Esophagus (tissue), 2 donors: Measurements from ENCODE around the gene CCL4. TPM values are rescaled to one million over a fixed set of nuclear protein-coding genes. Genes with fewer than 3 reads are reported as not detected.

ENCODE experiments used
- H3K27ac ChIP-seq, 2 donors: one replicate each; pipeline ENCODE4 v1.5.1; 2013; ENCODE audit warnings: low read depth in 2 of 2, mild to moderate bottlenecking in 2 of 2, inconsistent platforms in 1 of 2, low read length in 1 of 2, moderate library complexity in 1 of 2
- H3K27me3 ChIP-seq, 2 donors: one replicate each; pipeline ENCODE4 v1.6.1; 2013; ENCODE audit warnings: low read length in 2 of 2, control low read depth in 1 of 2, mild to moderate bottlenecking in 1 of 2; ENCODE audit not compliant: insufficient read depth in 2 of 2, control insufficient read depth in 1 of 2
- H3K36me3 ChIP-seq, 2 donors: one replicate each; pipeline ENCODE4 v1.6.1; 2013; ENCODE audit warnings: low read length in 1 of 2; ENCODE audit not compliant: control insufficient read depth in 2 of 2, insufficient read depth in 2 of 2
- H3K4me1 ChIP-seq, 2 donors: one replicate each; pipeline ENCODE4 v1.6.1; 2013; ENCODE audit warnings: low read length in 1 of 2; ENCODE audit not compliant: control insufficient read depth in 2 of 2, insufficient read depth in 2 of 2
- H3K4me3 ChIP-seq, 2 donors: one replicate each; pipeline ENCODE4 v1.5.1; 2013; ENCODE audit warnings: low read length in 2 of 2, mild to moderate bottlenecking in 2 of 2, low read depth in 1 of 2, moderate library complexity in 1 of 2
- H3K9me3 ChIP-seq, 2 donors: one replicate each; pipeline ENCODE4 v1.6.1; 2013; ENCODE audit warnings: mild to moderate bottlenecking in 2 of 2, low read depth in 1 of 2, low read length in 1 of 2, moderate library complexity in 1 of 2; ENCODE audit not compliant: control insufficient read depth in 2 of 2, insufficient read depth in 1 of 2
- WGBS, 2 donors: extraction: QIAGEN DNeasy Blood & Tissue Kit; methylation state at CpG; one replicate each; pipeline ENCODE4 v1.1.7; 2013; 5-methylcytosine and 5-hydroxymethylcytosine counted together
- polyA plus RNA-seq, 2 donors: library from polyadenylated mRNA; stranded (reverse); fragments of 200-250 nt; gene quantifications; one replicate each; pipeline ENCODE4 v1.2.3, GENCODE V29; 2013
- donor health status: healthy with polysubstance abuse.
- donor health status: Bipolar disorder and iron deficiency.

Gene CCL4
- polyA plus RNA-seq, 2 donors: 1.8 TPM

DNA sequence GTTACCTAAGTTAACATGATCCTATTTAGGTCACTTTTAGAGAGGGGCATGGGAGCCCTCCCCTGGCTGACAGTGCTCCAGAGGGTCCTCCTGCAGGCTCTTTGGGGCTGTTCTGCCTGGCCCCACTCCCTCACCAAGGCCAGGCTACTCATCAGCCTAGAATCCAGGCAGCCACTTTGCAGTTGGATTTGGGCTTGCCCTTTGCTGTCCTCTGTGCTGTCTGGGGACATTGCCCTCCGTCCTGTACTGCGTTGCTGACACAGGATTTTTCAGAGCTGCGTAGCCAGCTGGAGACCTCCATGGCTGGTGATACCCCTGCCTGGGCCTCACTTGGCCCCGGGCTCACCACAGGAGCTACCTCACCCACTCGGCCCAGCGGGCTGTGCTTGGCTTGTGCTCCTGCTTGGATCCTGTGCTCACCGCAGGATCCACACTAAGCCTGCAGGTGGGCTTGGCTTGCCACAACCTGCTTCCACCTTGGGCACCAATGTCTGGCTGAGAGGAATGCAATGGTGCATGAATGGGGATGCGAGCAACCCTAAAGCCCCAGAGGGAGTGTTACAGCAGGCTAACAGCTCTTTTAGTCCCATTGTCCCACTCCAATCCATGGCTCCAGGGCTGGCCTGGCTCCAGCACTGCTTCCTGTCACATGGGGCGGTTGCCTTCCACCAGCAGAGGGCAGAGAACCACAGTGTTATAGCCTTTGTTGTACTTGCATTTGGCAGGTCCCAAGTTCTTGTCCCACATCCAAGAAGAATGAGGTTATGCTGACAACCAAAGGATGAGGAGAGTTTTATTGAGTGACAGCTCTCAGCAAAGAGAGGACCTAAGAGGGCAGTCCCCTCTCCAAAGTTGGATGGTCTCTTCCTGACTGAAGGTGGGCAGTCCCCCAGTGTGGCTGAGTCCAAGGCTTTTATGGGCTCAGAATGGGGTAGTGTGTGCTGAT is 21.5 kb downstream of the CCL4 start:
- peaks cover 6 to 9% of the 10 kb centered on the region in 2 donors for H3K9me3 ChIP-seq
- H3K27ac ChIP-seq: no peak overlapping the region
- WGBS, 2 donors: 78 to 82% methylated on average over 9 of the region's 9 CpGs
- no peaks in the 10 kb centered on the region for H3K27me3 ChIP-seq
- no peaks in the 10 kb centered on the region for H3K36me3 ChIP-seq
- H3K4me3 ChIP-seq: no peak overlapping the region
- H3K4me1 ChIP-seq: no peaks in the 10 kb centered on the region

- no peaks in the 10 kb centered on the region for H3K4me1 ChIP-seq
- H3K4me3 ChIP-seq: no peak overlapping the region
- H3K27ac ChIP-seq: no peak overlapping the region
- WGBS, 2 donors: 79% methylated on average over 7 of the region's 7 CpGs
- H3K9me3 ChIP-seq: peaks cover 6 to 9% of the 10 kb centered on the region in 2 donors
- no peaks in the 10 kb centered on the region for H3K27me3 ChIP-seq
- H3K36me3 ChIP-seq: no peaks in the 10 kb centered on the region
These were observed 23.7 kb downstream of the CCL4 start for GRCh38 chr17:36127199-36127893.

DNA sequence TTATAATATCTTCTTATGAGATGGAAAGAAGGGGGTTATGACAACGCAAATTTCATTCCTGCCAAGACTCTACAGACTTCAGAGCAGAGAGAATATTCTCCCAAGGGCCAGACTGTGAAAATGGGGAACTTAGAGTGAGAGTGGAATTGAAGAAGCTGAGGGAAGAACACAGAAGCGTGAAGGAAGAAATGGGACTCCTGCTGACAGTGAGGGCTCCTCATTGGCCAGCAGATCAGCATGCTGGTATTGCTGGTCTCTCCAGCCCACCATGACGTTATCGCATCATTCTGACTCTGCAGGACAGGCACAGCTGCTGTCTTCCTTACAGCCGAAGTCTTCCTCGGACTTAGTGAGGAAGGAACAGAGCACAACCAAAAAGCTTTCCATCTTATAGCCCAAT is 24.3 kb downstream of the CCL4 start:
- H3K9me3 ChIP-seq: peaks cover 6 to 9% of the 10 kb centered on the region in 2 donors
- 81 to 83% methylated on average over 6 of the region's 6 CpGs for WGBS, 2 donors
- no peaks in the 10 kb centered on the region for H3K4me1 ChIP-seq
- H3K27me3 ChIP-seq: no peaks in the 10 kb centered on the region
- H3K36me3 ChIP-seq: no peaks in the 10 kb centered on the region
- H3K4me3 ChIP-seq: no peak overlapping the region
- H3K27ac ChIP-seq: no peak overlapping the region

- H3K4me3 ChIP-seq: no peak overlapping the region
- WGBS, 2 donors: 73 to 77% methylated on average over 4 of the region's 4 CpGs
- no peaks in the 10 kb centered on the region for H3K36me3 ChIP-seq
- H3K9me3 ChIP-seq: peaks cover 6 to 9% of the 10 kb centered on the region in 2 donors
- no peaks in the 10 kb centered on the region for H3K27me3 ChIP-seq
- no peaks in the 10 kb centered on the region for H3K4me1 ChIP-seq
- H3K27ac ChIP-seq: no peak overlapping the region
These were observed 24.9 kb downstream of the CCL4 start for GRCh38 chr17:36128411-36128978.

- Histone ChIP-seq H3K4me1 (no peaks in the 10 kb centered on the region), H3K4me3 (no peak overlapping the region), H3K27me3 (no peaks in the 10 kb centered on the region), H3K27ac (no peak overlapping the region), H3K9me3 (peaks cover 6 to 9% of the 10 kb centered on the region in 2 donors), H3K36me3 (no peaks in the 10 kb centered on the region)
- WGBS, 2 donors: 59 to 65% methylated on average over 1 of the region's 1 CpG
These were observed 26.0 kb downstream of the CCL4 start for GRCh38 chr17:36129616-36130015.

DNA sequence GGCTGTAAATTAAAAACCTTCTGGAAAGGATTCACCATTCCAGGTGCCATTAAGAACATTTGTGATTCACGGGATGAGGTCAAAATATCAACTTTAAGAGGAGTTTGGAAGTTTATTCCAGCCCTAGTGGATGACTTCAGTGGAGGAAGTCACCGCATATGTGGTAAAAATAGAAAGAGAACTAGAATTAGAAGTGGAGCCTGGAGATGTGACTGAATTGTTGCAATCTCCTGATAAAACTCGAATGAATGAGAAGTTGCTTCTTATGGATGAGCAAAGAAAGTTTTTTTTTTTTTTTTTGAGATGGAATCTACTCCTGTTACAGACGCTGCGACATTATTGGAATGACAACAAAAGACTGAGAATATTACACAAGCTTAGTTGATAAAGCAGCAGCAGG is 26.7 kb downstream of the CCL4 start:
- Histone ChIP-seq H3K27me3 (no peaks in the 10 kb centered on the region), H3K9me3 (peaks cover 3% of the 10 kb centered on the region in 2 donors), H3K36me3 (no peaks in the 10 kb centered on the region), H3K4me3 (no peak overlapping the region), H3K4me1 (no peaks in the 10 kb centered on the region), H3K27ac (no peak overlapping the region)
- 59 to 75% methylated on average over 5 of the region's 5 CpGs for WGBS, 2 donors

- WGBS, 2 donors: 47 to 48% methylated on average over 2 of the region's 2 CpGs
- H3K27me3 ChIP-seq: no peaks in the 10 kb centered on the region
- H3K27ac ChIP-seq: no peak overlapping the region
- no peak overlapping the region for H3K4me3 ChIP-seq
- H3K36me3 ChIP-seq: no peaks in the 10 kb centered on the region
- no peaks in the 10 kb centered on the region for H3K4me1 ChIP-seq
- H3K9me3 ChIP-seq: no peaks in the 10 kb centered on the region
These were observed 27.8 kb downstream of the CCL4 start for GRCh38 chr17:36131421-36131820.

DNA sequence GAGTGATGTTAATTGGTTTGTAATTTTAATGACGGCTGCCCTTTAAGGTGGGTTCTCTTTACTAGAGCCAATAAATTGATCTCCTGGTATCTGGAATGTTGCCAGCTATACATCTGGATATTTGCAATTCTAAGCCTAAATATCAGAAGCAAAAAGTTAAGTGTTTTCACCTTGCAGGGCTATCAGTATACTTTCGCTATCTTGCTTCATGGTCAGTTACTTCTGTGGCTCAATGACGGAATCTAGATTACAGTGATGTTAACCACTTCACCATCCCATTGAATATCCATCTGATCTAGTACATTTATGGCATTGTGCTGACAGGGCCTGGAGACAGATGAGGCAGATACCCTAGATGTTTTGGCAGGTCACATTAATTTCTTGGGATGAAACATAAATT is 28.3 kb downstream of the CCL4 start:
- Histone ChIP-seq H3K4me1 (no peaks in the 10 kb centered on the region), H3K27ac (no peak overlapping the region), H3K9me3 (no peaks in the 10 kb centered on the region), H3K36me3 (no peaks in the 10 kb centered on the region), H3K4me3 (no peak overlapping the region), H3K27me3 (no peaks in the 10 kb centered on the region)
- 87 to 93% methylated on average over 3 of the region's 3 CpGs for WGBS, 2 donors

DNA sequence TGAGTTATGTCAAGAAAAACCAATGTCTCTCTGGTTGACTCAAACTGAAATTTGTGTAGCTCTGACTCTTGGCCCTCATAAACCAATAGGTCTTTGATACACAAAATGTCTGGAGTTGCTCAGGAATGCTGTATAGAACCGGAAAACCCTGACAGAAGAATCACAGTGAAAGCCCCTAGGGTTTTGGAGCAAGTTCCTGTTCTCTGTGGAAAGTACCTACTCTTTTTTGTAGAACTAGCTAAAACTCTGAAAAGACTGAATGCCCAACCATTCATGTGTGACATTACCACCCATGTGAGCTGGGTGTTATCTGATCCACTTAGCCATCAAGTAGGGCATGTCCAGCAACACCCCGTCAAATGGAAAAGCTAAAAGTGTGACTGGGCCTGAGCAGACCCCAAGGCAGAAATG is 28.8 kb downstream of the CCL4 start:
- Histone ChIP-seq H3K4me3 (no peak overlapping the region), H3K36me3 (no peaks in the 10 kb centered on the region), H3K9me3 (no peaks in the 10 kb centered on the region), H3K27ac (no peak overlapping the region), H3K4me1 (no peaks in the 10 kb centered on the region), H3K27me3 (no peaks in the 10 kb centered on the region)
- 53 to 59% methylated on average over 2 of the region's 2 CpGs for WGBS, 2 donors
